HG03196 (cell line): ENCODE measurements around the gene GPC1.

Experiments used
- ATAC-seq: cut with Tn5 transposase; IDR thresholded peaks from one replicate; pipeline ENCODE4 v1.9.1; 2021; ENCODE audit not compliant: unreplicated experiment

Gene GPC1

GRCh38 chr2:240441326-240441992 lies 6.0 kb downstream of the GPC1 start:
- no peak for ATAC-seq

- ATAC-seq = no peak
Observed at GRCh38 chr2:240441993-240442411, 6.5 kb downstream of the GPC1 start.

- no peak for ATAC-seq
Observed at GRCh38 chr2:240442891-240443715, 7.6 kb downstream of the GPC1 start.

GRCh38 chr2:240443891-240444301 lies 8.4 kb downstream of the GPC1 start:
- no peak for ATAC-seq

GRCh38 chr2:240444464-240444863 lies 9.0 kb downstream of the GPC1 start:
- ATAC-seq = no peak

GRCh38 chr2:240445961-240446663 lies 10.6 kb downstream of the GPC1 start:
- no peak for ATAC-seq

- ATAC-seq = no peak
Observed at GRCh38 chr2:240446664-240447175, 11.3 kb downstream of the GPC1 start.

- ATAC-seq = no peak
Observed at GRCh38 chr2:240447331-240447730, 11.9 kb downstream of the GPC1 start.

GRCh38 chr2:240447934-240448333 lies 12.5 kb downstream of the GPC1 start:
- no peak for ATAC-seq

- ATAC-seq = no peak
Observed at GRCh38 chr2:240448387-240449274, 13.2 kb downstream of the GPC1 start.

- no peak for ATAC-seq
Observed at GRCh38 chr2:240449764-240450531, 14.5 kb downstream of the GPC1 start.

- no peak for ATAC-seq
Observed at GRCh38 chr2:240450532-240451107, 15.2 kb downstream of the GPC1 start.

- no peak for ATAC-seq
Observed at GRCh38 chr2:240451108-240451611, 15.7 kb downstream of the GPC1 start.

GRCh38 chr2:240451791-240452461 lies 16.5 kb downstream of the GPC1 start:
- no peak for ATAC-seq

GRCh38 chr2:240452462-240453256 lies 17.2 kb downstream of the GPC1 start:
- no peak for ATAC-seq

- ATAC-seq = no peak
Observed at GRCh38 chr2:240453461-240454105, 18.1 kb downstream of the GPC1 start.

GRCh38 chr2:240454106-240454901 lies 18.8 kb downstream of the GPC1 start:
- ATAC-seq = no peak
